Choroid plexus epithelial cell (primary cell): ENCODE results near the gene DRD4.
A peak's percentile ranks its signal among the peaks of the same experiment; 100 is the strongest.

Source experiments
- DNase-seq: peaks from one replicate; pipeline ENCODE4 v3.0.0-alpha.2; 2010; ENCODE audit warnings: low read depth
- H3K4me3 ChIP-seq: 2 replicates; pipeline ENCODE4 v1.5.1; 2011; ENCODE audit warnings: low read depth, mild to moderate bottlenecking, control low read depth, low read length, moderate library complexity
- TF ChIP-seq, protein P1 (sequence below): conservative IDR thresholded peaks from 2 replicates; pipeline ENCODE4 v1.5.1; 2011; ENCODE audit warnings: low read depth, mild to moderate bottlenecking, control low read depth, inconsistent platforms, low read length, moderate library complexity

Gene DRD4

DNA sequence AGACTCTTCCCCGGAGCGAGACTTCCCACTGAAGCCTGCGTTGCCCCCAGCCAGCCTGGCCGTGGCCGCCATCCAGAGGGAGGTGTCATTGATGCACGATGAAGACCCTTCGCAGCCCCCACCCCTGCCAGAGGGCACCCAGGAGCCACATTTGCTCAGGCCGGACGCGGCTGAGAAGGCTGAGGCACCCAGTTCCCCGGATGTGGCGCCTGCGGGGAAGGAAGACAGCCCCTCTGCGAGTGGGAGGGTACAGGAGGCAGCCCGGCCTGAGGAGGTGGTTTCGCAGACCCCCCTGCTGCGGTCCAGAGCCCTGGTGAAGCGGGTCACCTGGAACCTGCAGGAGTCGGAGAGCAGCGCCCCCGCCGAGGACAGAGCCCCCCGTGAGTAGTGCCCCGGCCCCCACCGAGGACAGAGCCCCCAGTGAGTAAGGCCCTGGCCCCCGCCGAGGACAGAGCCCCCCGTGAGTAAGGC lies 27.7 kb upstream of the DRD4 start:
- TF ChIP-seq, protein P1, sequence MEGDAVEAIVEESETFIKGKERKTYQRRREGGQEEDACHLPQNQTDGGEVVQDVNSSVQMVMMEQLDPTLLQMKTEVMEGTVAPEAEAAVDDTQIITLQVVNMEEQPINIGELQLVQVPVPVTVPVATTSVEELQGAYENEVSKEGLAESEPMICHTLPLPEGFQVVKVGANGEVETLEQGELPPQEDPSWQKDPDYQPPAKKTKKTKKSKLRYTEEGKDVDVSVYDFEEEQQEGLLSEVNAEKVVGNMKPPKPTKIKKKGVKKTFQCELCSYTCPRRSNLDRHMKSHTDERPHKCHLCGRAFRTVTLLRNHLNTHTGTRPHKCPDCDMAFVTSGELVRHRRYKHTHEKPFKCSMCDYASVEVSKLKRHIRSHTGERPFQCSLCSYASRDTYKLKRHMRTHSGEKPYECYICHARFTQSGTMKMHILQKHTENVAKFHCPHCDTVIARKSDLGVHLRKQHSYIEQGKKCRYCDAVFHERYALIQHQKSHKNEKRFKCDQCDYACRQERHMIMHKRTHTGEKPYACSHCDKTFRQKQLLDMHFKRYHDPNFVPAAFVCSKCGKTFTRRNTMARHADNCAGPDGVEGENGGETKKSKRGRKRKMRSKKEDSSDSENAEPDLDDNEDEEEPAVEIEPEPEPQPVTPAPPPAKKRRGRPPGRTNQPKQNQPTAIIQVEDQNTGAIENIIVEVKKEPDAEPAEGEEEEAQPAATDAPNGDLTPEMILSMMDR: no peak
- no peak overlapping the region for H3K4me3 ChIP-seq
- no peak for DNase-seq

DNA sequence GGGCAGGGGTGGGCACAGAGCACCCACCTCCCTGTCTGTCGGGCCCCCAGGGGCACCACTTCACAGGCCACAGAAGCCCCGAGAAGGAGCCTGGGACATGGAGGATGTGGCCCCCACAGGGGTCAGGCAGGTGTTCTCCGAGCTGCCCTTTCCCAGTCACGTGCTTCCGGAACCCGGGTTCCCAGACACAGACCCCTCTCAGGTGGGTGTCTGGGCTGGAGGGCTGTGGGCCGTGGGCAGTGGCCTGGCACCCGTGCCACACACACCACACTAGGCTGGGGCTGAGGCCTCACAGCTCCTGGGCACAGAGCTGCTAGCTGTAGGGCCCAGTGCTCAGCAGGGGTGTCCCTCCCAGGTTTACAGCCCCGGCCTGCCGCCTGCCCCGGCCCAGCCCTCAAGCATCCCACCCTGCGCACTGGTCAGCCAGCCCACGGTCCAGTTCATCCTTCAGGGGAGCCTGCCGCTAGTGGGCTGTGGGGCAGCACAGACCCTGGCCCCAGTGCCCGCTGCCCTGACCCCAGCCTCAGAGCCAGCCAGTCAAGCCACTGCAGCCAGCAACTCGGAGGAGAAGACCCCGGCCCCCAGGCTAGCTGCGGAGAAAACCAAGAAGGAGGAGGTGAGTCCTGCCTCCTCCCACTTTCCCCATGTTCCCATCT lies 26.8 kb upstream of the DRD4 start:
- DNase-seq: no peak
- TF ChIP-seq, protein P1: no peak
- no peak overlapping the region for H3K4me3 ChIP-seq

DNA sequence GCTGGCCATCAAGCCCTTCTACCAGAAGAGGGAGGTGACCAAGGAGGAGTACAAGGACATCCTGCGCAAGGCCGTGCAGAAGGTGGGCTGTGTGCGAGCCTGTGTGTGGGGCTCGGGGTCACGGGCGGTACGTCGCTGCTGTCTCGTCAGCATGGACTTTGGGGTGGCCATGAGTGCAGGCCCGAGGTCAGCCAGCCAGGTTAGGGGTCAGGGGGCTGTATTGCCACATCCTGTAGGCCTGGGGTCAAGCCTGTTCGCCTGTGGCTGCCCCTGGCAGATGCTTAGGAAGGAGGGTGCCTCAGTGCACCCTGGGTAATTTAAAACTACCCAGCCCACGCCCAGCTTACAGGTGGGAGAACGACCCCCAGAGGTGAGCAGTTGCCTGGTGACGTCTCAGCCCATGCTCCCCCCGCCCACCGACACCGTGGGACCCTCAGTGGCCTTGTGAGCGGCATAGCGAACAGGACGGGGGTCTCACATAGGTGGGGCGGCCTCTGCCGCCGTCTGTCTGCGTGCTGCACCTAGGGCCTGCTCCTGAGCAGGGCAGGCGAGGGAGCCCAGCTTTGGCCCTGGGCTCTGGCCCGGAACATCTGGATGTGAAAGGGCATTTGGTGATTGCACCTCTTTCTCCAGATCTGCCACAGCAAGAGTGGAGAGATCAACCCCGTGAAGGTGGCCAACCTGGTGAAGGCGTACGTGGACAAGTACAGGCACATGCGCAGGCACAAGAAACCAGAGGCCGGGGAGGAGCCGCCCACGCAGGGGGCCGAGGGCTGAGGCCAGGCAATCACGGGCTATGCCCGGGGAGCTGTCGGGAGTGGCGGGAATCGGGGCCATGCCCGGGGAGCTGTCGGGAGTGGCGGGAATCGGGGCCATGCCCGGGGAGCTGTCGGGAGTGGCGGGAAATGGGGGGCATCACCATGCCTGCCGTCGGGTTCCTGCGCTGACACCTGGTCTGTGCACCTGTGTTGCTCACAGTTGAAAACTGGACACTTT lies 25.8 kb upstream of the DRD4 start:
- TF ChIP-seq, protein P1: no peak
- no peak overlapping the region for H3K4me3 ChIP-seq
- DNase-seq: no peak

DNA sequence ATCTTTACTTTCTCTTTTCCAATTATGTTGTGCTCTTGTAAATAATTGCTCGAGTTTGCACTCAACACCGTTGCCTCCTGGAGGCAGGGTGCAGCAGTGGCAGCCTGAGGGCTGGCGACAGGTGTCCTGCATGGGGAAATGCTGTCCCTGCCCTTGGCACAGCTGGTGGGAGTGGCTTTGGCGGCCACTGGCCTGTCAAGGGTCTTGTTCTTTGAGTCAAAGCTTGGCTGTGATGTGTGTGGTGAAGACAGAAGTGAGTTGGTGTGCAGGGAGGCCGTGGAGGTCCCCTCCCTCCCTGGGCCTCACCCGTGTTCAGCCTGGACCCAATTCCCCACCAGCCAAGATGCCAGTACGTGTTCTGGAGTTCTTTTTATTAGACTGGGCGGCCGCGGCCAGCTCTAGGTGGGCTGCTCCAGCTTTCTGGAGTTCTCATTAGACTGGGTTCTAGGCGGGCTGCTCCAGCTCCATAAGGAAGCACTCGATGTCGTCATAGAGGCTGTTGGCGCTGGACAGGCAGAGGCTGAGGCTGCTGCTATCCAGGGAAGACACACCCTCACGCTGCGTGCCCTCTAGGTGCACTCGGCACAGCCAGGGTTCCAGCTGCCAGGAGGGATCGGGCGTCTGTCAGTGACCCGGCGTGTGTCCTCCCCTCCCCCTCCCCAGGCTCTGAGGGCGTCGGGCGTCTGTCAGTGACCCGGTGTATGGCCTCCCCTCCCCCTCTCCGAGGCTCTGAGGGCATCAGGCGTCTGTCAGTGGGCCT lies 24.7 kb upstream of the DRD4 start:
- H3K4me3 ChIP-seq: no peak overlapping the region
- TF ChIP-seq, protein P1: peak; percentile 51
- peak; percentile 38 for DNase-seq

DNA sequence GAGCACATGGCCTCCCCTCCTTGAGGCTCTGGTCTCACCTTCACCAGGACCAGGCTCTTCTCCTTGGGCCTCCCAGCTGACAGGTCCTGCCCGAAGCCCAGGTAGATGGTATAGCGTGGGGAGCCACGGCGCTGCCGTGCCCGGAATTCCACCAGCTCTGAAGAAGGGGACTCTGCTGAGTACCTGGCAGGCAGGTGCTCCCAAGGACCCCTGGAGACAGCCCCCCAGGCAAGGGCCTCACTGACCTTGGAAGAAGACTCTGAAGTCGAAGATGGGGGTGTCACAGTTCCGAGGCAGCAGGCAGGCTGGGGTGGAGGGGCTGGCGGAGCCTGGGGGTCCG lies 24.1 kb upstream of the DRD4 start:
- H3K4me3 ChIP-seq: no peak overlapping the region
- TF ChIP-seq, protein P1: no peak
- no peak for DNase-seq

DNA sequence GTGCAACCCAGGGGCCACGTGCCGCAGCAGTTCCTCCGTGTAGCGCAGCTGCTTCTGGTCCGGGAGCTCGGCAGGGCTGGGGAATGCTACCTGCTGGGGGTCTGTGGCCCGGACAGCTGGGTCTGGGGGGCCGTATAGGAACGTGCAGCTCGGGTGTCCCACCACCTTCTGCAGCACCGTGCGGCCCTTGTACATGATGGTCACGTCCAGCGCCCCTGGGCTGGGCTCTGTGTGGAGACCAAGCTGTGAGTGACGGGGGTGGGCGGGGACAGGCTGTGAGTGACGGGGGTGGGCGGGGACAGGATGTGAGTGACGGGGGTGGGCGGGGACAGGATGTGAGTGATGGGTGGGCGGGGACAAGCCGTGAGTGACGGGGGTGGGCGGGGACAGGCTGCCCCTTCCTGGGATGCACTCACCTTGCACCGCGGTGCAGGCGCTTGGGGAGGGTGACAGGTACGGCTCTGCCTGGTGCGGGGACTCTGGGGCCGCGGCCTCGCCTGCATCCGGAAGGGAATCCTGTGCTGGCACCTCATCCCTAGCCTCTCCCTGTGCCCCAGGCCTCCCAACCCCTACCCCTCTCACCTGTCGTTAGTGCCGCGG lies 23.6 kb upstream of the DRD4 start:
- no peak overlapping the region for H3K4me3 ChIP-seq
- DNase-seq: peak; percentile 76
- TF ChIP-seq, protein P1: no peak
